ENCODE measurements around the gene DHRSX.

The DHRSX gene

DNA sequence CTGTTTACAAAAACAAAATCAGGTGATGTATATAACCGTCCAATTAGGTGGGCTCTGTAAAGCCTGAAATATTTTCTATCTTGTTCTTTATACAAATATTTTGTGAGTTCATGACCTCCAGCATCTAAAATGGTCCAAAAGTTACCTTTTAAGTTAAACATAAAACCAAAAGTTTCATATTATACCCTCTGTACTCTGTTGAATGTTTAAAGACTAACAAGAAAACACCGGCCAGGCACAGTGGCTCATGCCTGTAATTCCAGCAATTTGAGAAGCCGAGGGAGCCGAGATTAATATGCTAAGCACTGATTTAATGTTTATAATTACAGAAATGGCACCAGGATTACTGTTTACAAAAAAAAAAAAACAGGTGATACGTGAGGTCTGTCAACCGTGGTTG lies 328.4 kb downstream of the DHRSX start:
- ChIA-PET POLR2A (no interaction called here), CTCF (no interaction called here)
- Histone ChIP-seq H3K36me3 (ENCODE audit: control insufficient read depth in 2 of 2, insufficient read depth in 1 of 2, low read length in 2 of 2) (no peaks in the 10 kb centered on the region), H3K27ac (ENCODE audit: extremely low read depth, low read depth, low read length) (no peak overlapping the region), H3K4me1 (ENCODE audit: control insufficient read depth, insufficient read depth, low read length) (no peaks in the 10 kb centered on the region), H3K4me3 (ENCODE audit: low read depth, low read length) (no peak overlapping the region), H3K9me3 (ENCODE audit: control insufficient read depth, insufficient read depth, low read depth, low read length) (no peaks in the 10 kb centered on the region)
- TF ChIP-seq ZNF658 (tag by site-specific recombination; IDR thresholded peaks at IDR 0.05) (no peak), ZNF221 (tag by site-specific recombination; IDR thresholded peaks at IDR 0.05; ENCODE audit: borderline replicate concordance) (no peak), ZNF473 (tag by site-specific recombination; IDR thresholded peaks at IDR 0.05) (no peak), PRDM4 (tag by site-specific recombination; IDR thresholded peaks at IDR 0.05) (no peak), ZNF747 (tag by site-specific recombination; IDR thresholded peaks at IDR 0.05) (no peak), ZNF433 (tag by site-specific recombination; IDR thresholded peaks at IDR 0.05; ENCODE audit: low read depth) (no peak), ZNF837 (tag by site-specific recombination; IDR thresholded peaks at IDR 0.05) (no peak), ZNF114 (tag by site-specific recombination; IDR thresholded peaks at IDR 0.05) (no peak), HIC1 (tag by site-specific recombination; IDR thresholded peaks at IDR 0.05) (no peak), ZFP3 (tag by site-specific recombination; IDR thresholded peaks at IDR 0.05; ENCODE audit: low read depth) (no peak)

Measured in HEK293 (cell line).